DLD1 (cell line): ENCODE data around the gene TOP2A.

Experiments used
- in situ Hi-C: cut with HindIII; loops from 2 replicates; pipeline ENCODE4 v1.10.0; 2017; ENCODE audit warnings: low sequenced_read_pairs

Gene TOP2A

GRCh38 chr17:40417609-40418427 lies at the start of gene TOP2A:
TSS of gene TOP2A (minus strand) at chr17:40417896. CDS start at chr17:40417791, 105 bp downstream.
- in situ Hi-C loops, result loop anchor here (10.0 kb wide), 1 partner anchor 113 kb away; the partner anchor contains the start of gene RARA

GRCh38 chr17:40467281-40467867 lies 49.7 kb upstream of the TOP2A start:
- in situ Hi-C loops, result no loop called here

DNA sequence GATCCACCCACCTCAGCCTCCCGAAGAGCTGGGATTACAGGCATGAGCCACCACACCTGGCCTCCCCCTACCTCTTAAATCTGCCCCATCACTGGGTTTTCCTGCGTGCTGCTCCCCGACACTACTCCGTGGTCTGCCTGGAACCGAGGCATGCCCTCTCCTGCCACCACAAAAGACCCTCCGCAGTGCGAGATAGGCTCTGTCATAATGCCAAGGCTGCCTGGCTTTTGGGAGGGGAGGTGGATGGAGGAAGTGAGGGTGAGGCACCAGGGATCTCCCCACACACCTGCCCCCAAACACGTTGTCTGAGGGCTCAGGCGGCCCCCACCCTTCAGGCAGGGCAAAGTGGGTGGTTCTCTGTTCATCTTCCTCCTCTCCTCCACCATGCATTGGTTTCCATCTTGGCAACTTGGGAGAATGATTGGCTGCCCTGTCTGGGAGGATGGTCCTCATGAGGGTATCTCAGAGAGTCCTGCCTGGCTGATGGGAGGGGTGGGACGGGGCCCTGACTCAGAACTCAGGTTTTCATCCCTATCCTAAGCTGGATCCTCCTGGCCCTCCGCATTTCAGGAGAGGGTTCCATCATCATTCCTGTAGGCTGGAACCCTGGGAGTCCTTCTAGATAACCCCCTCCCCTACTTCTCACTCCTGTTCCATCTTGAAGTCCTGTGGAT lies 48.7 kb upstream of the TOP2A start:
- in situ Hi-C loops, result no loop called here

- in situ Hi-C loops, result no loop called here
Observed at GRCh38 chr17:40464392-40464855, 46.7 kb upstream of the TOP2A start.

GRCh38 chr17:40463122-40463550 lies 45.4 kb upstream of the TOP2A start:
- in situ Hi-C loops, result no loop called here

- in situ Hi-C loops, result no loop called here
Observed at GRCh38 chr17:40462343-40463121, 44.8 kb upstream of the TOP2A start.

DNA sequence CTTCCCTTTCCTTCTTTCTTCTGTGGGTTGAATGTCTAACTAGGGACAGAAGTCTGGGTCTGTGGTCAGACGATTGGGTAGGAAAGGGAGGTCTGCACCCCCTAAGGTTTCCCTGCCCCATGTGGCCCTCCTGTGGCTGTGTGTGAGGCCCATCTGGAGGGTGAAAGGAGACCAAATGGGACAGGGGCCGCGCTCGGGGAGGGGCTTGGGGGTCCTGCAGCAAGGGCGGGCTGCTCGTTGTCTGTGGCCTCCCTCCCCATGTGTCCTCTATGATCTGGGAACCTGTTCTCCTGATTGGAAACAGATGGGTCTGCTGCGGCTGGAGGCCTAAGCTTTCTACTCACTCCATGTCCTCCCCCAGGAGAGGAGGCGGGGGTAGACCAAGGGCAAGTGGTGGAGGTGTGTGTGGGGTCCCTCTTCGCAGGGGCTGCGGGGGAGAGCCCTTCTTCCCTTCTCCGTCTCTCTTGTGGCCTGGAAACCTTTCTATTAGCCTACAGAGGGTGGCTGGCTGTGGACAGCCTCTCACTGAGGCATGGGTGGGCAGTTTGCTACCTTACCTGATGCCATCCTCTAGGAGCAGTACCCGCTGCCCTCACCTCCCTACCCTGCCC lies 44.1 kb upstream of the TOP2A start:
- in situ Hi-C loops, result no loop called here

GRCh38 chr17:40460968-40461731 lies 43.5 kb upstream of the TOP2A start:
- in situ Hi-C loops, result no loop called here

GRCh38 chr17:40460604-40460967 lies 42.9 kb upstream of the TOP2A start:
- in situ Hi-C loops, result no loop called here

- in situ Hi-C loops, result no loop called here
Observed at GRCh38 chr17:40459636-40460603, 42.2 kb upstream of the TOP2A start.

DNA sequence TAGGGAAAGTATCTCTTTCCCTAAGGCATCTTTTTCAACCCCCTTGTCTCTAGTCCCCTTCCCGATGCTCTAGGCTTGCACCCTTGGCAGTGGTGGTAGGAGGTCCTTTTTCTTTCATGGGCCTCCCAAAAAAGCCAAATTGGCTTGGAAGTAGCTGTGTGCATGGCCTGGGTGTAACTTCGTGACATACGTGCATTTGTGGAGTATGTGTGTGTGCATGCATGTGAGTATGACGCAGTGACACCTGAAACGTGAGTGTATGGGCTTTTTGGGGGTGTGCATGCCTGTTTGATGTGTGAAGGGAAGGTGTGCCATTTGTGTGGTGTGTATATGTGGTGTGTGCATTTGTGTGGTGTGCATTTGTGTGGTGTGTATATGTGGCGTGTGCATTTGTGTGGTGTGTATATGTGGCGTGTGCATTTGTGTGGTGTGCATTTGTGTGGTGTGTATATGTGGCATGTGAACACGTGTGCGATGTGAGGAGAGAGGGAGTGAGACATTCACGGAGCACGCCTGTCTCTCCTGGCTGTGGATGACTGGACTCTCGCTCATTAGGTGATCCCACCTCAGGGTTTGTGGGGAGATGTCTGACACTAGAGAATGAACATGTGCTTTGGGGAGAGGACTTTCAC lies 41.3 kb upstream of the TOP2A start:
- in situ Hi-C loops, result no loop called here

- in situ Hi-C loops, result no loop called here
Observed at GRCh38 chr17:40457964-40458791, 40.5 kb upstream of the TOP2A start.

GRCh38 chr17:40457369-40457768 lies 39.7 kb upstream of the TOP2A start:
- in situ Hi-C loops, result no loop called here

- in situ Hi-C loops, result no loop called here
Observed at GRCh38 chr17:40456396-40456951, 38.8 kb upstream of the TOP2A start.

- in situ Hi-C loops, result no loop called here
Observed at GRCh38 chr17:40454613-40454995, 36.9 kb upstream of the TOP2A start.

- in situ Hi-C loops, result no loop called here
Observed at GRCh38 chr17:40453881-40454612, 36.4 kb upstream of the TOP2A start.
